Lower leg skin (tissue), 4 donors: ENCODE results near the gene SCYGR4. TPM values are rescaled to one million over a fixed set of nuclear protein-coding genes. Genes with fewer than 3 reads are reported as not detected.
"Not testable (repeated sequence)": the region's sequence is repeated elsewhere in the genome, so short reads cannot be mapped to it uniquely, and the experiment has no call there.

Experiments used
- DNase-seq, 2 donors: peaks; one replicate each; pipeline ENCODE4 v3.0.0-alpha.2; 2019; ENCODE audit warnings: low spot score in 2 of 2
- H3K4me3 ChIP-seq: fragments of 200-600 bp; sonication (generic); 2 replicates; pipeline ENCODE4 v1.5.1; 2017; ENCODE audit warnings: mild to moderate bottlenecking, low read depth; ENCODE audit not compliant: poor library complexity, severe bottlenecking
- POLR2A ChIP-seq, 2 donors: fragments of 450-650 bp; IDR thresholded peaks; one replicate each; pipeline ENCODE4 v1.6.1; 2016 to 2017; ENCODE audit warnings: antibody characterized with exemption in 2 of 2, mild to moderate bottlenecking in 1 of 2, moderate library complexity in 1 of 2
- WGBS, 2 donors: methylation state at CpG; one replicate each; pipeline ENCODE4 v1.1.5; 2018; 5-methylcytosine and 5-hydroxymethylcytosine counted together
- intact Hi-C: fragments of 100-400 bp; cut with DNase I; formaldehyde crosslinking; loops from one replicate; pipeline ENCODE4 v1.15.0; 2023; ENCODE audit warnings: low total_unique reads
- total RNA-seq, 4 donors: library from RNA; depleted of rRNA; stranded (reverse); fragments of >200 nt; gene quantifications; one replicate each; pipeline ENCODE4 v1.1.0, GENCODE V29; 2016
- TF ChIP-seq, protein P1 (sequence below), 3 donors: fragments of 450-650 bp; IDR thresholded peaks; one replicate each; pipeline ENCODE4 v1.5.1; 2016; ENCODE audit warnings: antibody characterized with exemption in 3 of 3, mild to moderate bottlenecking in 3 of 3, moderate library complexity in 2 of 3

The SCYGR4 gene
- total RNA-seq, 4 donors from 2014 or later: 5.1 TPM; not detected in 3

DNA sequence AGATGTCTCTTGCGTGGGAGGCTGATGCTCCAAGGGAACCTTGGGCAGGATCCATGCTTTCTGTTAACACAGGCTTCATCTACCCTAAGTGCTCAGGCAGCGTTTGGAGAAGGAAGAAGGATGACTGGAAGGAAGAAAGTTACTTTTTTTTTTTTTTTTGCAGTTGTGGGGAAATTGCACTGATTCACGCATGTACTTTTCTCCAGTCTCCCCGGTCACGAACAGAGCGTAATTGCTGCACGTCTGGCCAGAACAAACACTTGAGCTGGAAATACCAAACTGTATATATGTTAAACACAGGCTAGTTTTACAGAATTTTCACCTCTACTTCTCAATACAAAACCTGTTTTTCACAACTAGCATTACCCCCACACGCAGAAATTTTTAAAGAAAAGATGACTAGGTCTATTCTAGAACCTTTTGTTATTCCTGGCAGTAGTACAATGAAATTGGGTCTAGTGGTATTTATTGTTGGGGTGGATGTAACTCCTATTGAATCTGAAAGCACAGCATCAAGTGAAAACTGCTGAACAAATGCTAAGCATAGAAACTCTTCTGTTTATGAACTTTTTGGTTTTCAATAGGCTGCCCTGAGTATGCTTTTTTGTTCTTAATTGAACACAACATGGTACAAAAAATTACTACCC is 40.0 kb downstream of the SCYGR4 start:
- H3K4me3 ChIP-seq: no peak overlapping the region
- intact Hi-C loops: no loop called here
- 79 to 86% methylated on average over 8 of the region's 8 CpGs for WGBS, 2 donors
- no peak for DNase-seq
- TF ChIP-seq, protein P1, sequence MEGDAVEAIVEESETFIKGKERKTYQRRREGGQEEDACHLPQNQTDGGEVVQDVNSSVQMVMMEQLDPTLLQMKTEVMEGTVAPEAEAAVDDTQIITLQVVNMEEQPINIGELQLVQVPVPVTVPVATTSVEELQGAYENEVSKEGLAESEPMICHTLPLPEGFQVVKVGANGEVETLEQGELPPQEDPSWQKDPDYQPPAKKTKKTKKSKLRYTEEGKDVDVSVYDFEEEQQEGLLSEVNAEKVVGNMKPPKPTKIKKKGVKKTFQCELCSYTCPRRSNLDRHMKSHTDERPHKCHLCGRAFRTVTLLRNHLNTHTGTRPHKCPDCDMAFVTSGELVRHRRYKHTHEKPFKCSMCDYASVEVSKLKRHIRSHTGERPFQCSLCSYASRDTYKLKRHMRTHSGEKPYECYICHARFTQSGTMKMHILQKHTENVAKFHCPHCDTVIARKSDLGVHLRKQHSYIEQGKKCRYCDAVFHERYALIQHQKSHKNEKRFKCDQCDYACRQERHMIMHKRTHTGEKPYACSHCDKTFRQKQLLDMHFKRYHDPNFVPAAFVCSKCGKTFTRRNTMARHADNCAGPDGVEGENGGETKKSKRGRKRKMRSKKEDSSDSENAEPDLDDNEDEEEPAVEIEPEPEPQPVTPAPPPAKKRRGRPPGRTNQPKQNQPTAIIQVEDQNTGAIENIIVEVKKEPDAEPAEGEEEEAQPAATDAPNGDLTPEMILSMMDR (IDR thresholded peaks at IDR 0.05): no peak
- TF ChIP-seq POLR2A (IDR thresholded peaks at IDR 0.05): no peak

DNA sequence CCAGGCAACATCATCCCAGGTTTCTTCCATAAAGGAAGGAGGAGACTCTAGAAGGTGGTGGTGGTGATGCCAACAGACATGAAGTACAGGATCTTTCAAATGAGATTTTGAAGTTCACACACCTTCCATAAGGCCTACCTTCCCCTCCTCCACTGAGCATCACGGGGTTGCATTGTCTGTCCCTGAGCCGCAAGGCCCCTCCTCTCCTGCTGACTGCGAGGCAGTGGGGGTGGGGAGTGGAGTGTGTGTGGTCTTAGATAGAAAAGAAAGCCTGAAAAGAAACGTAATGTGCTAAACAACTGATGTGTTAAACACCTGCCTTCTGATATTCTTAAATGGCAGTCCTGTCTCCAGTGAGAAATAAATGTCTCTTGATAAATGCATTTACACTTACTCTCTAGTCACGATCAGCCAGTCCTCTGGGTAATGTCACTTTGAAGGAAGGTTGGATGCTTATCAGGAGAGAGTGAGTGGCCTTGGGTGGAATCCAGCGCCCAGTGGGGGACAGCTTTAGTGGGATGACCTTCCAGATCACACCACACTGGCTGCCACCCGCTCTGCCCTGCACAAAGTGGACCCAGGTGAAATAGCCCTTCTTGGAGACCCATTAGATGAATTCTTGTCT is 43.8 kb downstream of the SCYGR4 start:
- H3K4me3 ChIP-seq: no peak overlapping the region
- WGBS, 2 donors: 63 to 68% methylated on average over 7 of the region's 7 CpGs
- DNase-seq: no peak
- intact Hi-C loops: loop anchor here (10.0 kb wide), 1 partner anchor 114 kb away; no protein-coding TSS in a partner anchor
- TF ChIP-seq, protein P1 (IDR thresholded peaks at IDR 0.05): no peak
- TF ChIP-seq POLR2A (IDR thresholded peaks at IDR 0.05): no peak

DNA sequence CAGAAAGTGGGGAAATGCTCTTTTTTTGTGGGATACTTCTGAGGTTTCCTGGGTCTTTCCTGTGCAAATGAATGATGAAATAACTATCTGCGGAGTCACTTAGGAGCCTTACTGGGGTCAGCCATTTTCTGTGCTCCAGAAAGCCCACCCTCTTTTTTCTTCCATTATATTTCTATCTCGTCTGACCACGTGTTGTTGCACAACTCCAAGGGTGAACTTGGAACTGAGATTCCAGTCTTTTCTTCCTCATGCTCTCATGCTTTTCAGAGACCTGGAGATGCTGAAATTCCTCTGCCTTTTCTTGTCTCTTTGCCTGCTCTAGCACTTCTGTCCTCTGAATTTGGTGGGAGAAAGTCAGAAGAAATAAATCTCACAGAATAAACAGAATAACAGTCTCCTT is 44.5 kb downstream of the SCYGR4 start:
- intact Hi-C loops: loop anchor here (10.0 kb wide), 1 partner anchor 113 kb away; no protein-coding TSS in a partner anchor
- 52 to 59% methylated on average over 3 of the region's 3 CpGs for WGBS, 2 donors
- no peak for DNase-seq
- H3K4me3 ChIP-seq: no peak overlapping the region
- no peak for TF ChIP-seq POLR2A (IDR thresholded peaks at IDR 0.05)
- TF ChIP-seq, protein P1 (IDR thresholded peaks at IDR 0.05): no peak

DNA sequence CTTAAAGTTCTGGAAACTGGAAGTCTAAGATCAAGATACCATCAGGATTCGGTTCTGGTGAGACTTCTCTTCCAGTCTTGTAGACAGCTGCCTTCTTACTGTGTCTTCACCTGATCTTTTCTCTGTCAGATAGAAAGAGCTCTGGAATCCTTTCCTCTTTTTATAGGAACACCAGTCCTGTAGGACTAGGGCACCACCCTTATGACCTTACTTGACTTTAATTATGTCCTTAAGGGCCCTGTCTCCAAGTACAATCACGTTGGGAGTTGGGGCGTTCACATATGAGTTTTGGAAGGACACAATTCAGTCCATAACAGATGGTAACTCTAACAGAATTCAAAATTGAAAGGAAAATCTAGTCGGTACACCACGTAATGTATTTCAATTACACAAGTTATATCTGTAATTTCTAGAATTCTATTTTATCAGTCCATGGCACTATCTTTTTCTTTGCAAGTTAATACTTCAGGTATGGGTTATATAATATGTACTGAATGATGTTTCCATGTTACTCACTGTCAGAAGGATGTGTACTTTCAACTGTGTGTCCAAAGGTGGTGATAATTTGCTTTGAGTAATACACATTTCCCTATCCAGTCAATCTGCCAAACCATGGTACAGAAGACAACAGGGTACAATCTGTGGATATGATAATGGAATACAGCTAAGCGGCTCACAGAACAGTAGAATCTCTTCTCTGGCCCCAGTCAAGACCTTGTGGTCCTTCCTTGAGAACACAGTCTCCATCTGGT is 48.1 kb downstream of the SCYGR4 start:
- intact Hi-C loops: loop anchor here (10.0 kb wide), 1 partner anchor 109 kb away; no protein-coding TSS in a partner anchor

DNA sequence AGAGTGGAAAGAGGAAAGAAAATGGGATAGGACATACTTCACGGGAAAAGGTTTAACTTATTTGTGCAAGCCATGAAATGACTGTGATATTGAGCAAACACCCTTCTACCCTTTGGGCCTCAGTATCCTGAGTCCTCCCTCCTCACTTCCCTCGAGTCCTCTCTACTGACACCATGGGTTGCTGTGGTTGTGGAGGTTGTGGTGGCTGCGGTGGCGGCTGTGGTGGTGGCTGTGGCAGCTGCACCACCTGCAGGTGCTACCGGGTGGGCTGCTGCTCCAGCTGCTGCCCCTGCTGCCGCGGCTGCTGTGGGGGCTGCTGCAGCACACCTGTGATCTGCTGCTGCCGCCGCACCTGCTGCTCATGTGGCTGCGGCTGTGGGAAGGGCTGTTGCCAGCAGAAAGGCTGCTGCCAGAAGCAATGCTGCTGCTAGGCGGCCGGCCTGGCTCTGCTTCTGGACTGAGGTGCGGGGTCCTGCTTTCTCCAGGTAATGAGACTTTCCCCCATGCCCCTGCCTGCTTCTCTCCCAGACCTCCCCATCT is 49.4 kb downstream of the SCYGR4 start, which contains the start of gene SCYGR5:
TSS of gene SCYGR5 (plus strand) at position 174 of the 540 bp plus-strand sequence. CDS start at position 174, 0 bp downstream.
- H3K4me3 ChIP-seq, DNase-seq: not testable (repeated sequence)
- intact Hi-C loops: loop anchor here (10.0 kb wide), 1 partner anchor 108 kb away; no protein-coding TSS in a partner anchor
- 82 to 89% methylated on average over 11 to 13 of the region's 13 CpGs for WGBS, 2 donors

More for the DNA sequence above, 48.1 kb downstream of the SCYGR4 start:
- 78 to 81% methylated on average over 6 of the region's 6 CpGs for WGBS, 2 donors
- TF ChIP-seq POLR2A (IDR thresholded peaks at IDR 0.05): no peak
- TF ChIP-seq, protein P1 (IDR thresholded peaks at IDR 0.05): no peak
- no peak for DNase-seq
- no peak overlapping the region for H3K4me3 ChIP-seq

Other genes starting within 250 kb of the SCYGR4 start
- gene TM4SF20, start 238.2 kb upstream of the SCYGR4 start, total RNA-seq: not detected
- gene SCYGR1, start 229.5 kb upstream of the SCYGR4 start, total RNA-seq: not detected
- 10 to 100 TPM; 44.6 to 65.3 (median 55.7) TPM for gene AGFG1, start 145.3 kb upstream of the SCYGR4 start, total RNA-seq
- gene SCYGR2, start 18.6 kb upstream of the SCYGR4 start, total RNA-seq: 10 to 100 TPM in 1 of 4 donors, not detected in 3; 12.5 TPM
- gene SCYGR3, start 2.7 kb upstream of the SCYGR4 start, total RNA-seq: 1 to 10 TPM in 1 of 4 donors, not detected in 3; 5.7 TPM
- gene SCYGR5, start 49.3 kb downstream of the SCYGR4 start, total RNA-seq: not detected
- gene SLC19A3, start 100.5 kb downstream of the SCYGR4 start, total RNA-seq: 1 to 10 TPM in 3 of 4 donors, under 1 TPM in 1; 0.47 to 5.6 (median 2.9) TPM
- 10 to 100 TPM in 1 of 4 donors, not detected in 3; 22.9 TPM for gene SCYGR6, start 107.3 kb downstream of the SCYGR4 start, total RNA-seq
- gene SCYGR7, start 110.8 kb downstream of the SCYGR4 start, total RNA-seq: 10 to 100 TPM in 1 of 4 donors, not detected in 3; 18.7 TPM
- gene SCYGR8, start 128.4 kb downstream of the SCYGR4 start, total RNA-seq: 10 to 100 TPM in 1 of 4 donors, not detected in 3; 13.4 TPM
- gene CCL20, start 196.3 kb downstream of the SCYGR4 start, total RNA-seq: 1 to 10 TPM in 3 of 4 donors, not detected in 1; 1.2 to 7.4 (median 2.5) TPM